Type B pancreatic cell (in vitro differentiated cells): ENCODE results near the gene PRKAR2B. TPM values are rescaled to one million over a fixed set of nuclear protein-coding genes. Genes with fewer than 3 reads are reported as not detected.

Experiments
- DNase-seq: peaks from one replicate; pipeline ENCODE4 v3.0.0; 2021; ENCODE audit warnings: mixed read lengths; ENCODE audit not compliant: unreplicated experiment; ENCODE audit errors: extremely low spot score
- H3K27ac Mint-ChIP-seq: 2 replicates; pipeline ENCODE4 v1.8.0; 2021; ENCODE audit warnings: mild to moderate bottlenecking, mixed read lengths
- H3K27me3 Mint-ChIP-seq: 2 replicates; pipeline ENCODE4 v1.8.0; 2021; ENCODE audit warnings: mixed read lengths
- H3K36me3 Mint-ChIP-seq: 2 replicates; pipeline ENCODE4 v1.8.0; 2021; ENCODE audit warnings: mixed read lengths
- H3K4me1 Mint-ChIP-seq: one replicate; pipeline ENCODE4 v1.8.0; 2021; ENCODE audit warnings: mixed read lengths; ENCODE audit not compliant: unreplicated experiment
- H3K4me3 Mint-ChIP-seq: 2 replicates; pipeline ENCODE4 v1.8.0; 2021; ENCODE audit warnings: mild to moderate bottlenecking, mixed read lengths
- H3K9me3 Mint-ChIP-seq: 2 replicates; pipeline ENCODE4 v1.8.0; 2021; ENCODE audit warnings: mixed read lengths
- CTCF ChIP-seq: fragments of 200-600 bp; sonication (generic); conservative IDR thresholded peaks from 2 replicates; pipeline ENCODE4 v1.5.0; 2021; ENCODE audit warnings: antibody characterized with exemption, mild to moderate bottlenecking
- total RNA-seq: library from RNA; stranded (reverse); gene quantifications from 2 replicates; pipeline ENCODE4 v1.2.1, GENCODE V29; 2021; ENCODE audit warnings: low replicate concordance

PRKAR2B gene
- total RNA-seq, 1 donor from 2014 or later = 7.2 TPM

GRCh38 chr7:107210400-107210799, 165.9 kb downstream of the PRKAR2B start:
- H3K9me3 Mint-ChIP-seq = peaks cover 8% of the 10 kb centered on the region
- no peak overlapping the region for H3K27ac Mint-ChIP-seq
- H3K4me3 Mint-ChIP-seq = no peak overlapping the region
- TF ChIP-seq CTCF = no peak
- H3K4me1 Mint-ChIP-seq = no peaks in the 10 kb centered on the region
- H3K36me3 Mint-ChIP-seq = peaks cover 29% of the 10 kb centered on the region
- DNase-seq = no peak
- H3K27me3 Mint-ChIP-seq = no peaks in the 10 kb centered on the region

Other genes starting within 250 kb of the PRKAR2B start
- gene PIK3CG, start 179.4 kb upstream of the PRKAR2B start, total RNA-seq = not detected in 2 replicates
- 51.5 and 56.9 TPM in 2 replicates for gene HBP1, start 124.3 kb downstream of the PRKAR2B start, total RNA-seq